ENCODE results near the gene FUT3.

Gene FUT3

DNA sequence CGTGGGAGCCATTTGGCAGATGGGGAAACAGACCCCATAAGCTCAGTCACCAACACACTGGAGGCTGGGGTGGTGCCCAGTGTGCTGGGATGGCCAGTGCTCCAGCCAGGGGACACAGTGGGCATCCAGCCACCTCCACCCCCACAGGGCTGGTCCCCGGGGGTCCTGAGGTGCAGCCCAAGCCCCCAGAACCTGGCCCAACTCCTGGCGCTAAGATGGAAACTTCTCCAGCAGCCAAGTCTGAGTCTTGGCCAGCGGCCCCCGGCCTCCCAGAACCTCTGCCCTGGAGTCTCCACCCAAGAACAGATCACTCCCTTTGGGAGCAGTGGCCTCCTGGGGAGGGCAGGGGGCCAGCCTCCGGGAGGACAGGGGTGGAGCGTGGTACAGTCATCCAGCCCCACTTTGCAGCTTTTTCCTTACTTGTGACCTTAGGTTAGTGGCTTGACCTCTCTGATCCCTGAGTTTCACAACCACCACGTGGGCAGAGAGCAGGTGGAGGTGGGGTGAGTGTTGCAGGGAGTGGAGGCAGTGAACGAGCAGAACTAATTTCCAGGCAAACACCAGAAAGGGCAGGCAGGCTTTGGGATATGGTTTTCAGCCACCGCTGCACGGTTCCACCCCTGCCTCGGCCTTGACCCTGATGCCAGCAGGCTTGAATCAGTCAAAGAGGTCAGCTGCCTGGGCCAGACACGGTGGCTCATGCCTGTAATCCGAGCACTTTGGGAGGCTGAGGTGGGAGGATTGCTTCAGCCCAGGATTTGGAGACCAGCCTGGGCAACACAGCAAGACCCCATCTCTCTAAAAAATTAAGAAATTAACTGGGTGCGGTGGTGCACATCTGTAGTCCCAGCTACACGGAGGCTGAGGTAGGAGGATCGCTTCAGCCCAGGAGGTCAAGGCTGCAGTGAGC lies 50.6 kb downstream of the FUT3 start:
- no peak for DNase-seq (ENCODE audit: low spot score)

DNA sequence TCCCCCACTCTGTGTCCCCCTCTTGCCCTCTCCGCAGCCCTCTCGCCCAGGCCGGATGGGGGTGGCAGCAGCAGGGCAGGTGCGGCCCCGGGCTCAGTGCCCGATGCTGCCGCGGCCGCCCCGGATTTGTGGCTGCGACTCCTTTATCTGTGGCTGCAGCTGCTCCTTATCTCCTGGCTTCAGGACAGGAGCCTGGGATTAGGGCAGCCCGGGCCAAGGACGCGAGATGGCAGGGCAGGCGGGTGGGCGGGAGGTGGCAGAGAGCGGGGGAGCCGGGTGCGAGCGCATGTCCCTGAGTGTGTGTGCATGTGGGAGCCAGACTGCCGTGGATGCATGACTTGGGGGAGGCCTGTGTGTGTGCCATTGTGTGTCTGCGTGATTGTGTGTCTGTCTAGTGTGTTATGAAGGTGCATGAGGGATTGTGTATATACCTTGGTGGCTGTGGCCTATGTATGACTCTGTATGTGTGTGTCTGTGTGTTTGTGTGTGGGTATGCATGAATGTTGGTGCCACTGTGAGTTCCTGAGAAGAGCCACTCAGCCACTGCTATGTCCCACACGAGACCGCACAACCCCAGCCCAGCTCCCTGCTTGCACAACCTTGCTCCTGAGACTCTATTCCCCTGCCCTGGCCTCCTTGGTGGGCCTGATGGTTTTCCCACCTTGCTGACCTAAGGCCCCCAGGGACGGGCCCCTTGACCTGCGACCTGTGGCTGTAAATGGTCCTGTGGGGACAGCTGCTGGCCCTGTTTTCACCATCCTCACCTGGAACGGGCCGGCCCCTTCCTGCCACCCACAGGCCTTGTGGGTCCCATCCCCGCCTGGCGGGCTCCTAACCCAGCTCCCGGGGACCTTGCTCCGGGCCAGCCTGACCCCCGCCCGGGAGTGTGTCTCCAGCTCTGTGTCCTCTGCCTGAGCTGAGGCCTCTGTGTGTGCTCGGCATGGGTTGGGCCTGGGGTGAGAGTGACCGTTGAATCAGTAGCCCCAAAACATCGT lies 51.7 kb downstream of the FUT3 start:
- no peak for DNase-seq (ENCODE audit: low spot score)

DNA sequence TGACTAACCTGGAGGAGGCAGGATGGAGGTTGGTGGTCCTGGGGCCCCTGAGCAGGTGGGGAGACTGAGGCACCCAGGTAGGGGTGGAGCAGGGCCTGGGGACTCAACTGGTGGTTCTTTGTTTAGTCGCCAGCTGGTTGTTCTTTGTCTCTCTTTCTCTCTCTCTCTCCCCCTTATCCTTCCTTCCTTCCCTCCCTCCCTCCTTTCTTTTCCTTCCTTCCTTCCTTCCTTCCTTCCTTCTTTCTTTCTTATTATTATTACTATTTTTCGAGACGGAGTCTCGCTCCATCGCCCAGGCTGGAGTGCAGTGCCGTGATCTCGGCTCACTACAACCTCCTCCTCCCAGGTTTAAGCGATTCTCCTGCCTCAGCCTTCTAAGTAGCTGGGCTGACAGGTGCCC lies 53.0 kb downstream of the FUT3 start:
- no peak for DNase-seq (ENCODE audit: low spot score)

- no peak for DNase-seq (ENCODE audit: low spot score)
Observed at GRCh38 chr19:5795382-5795919, 55.8 kb downstream of the FUT3 start.

DNA sequence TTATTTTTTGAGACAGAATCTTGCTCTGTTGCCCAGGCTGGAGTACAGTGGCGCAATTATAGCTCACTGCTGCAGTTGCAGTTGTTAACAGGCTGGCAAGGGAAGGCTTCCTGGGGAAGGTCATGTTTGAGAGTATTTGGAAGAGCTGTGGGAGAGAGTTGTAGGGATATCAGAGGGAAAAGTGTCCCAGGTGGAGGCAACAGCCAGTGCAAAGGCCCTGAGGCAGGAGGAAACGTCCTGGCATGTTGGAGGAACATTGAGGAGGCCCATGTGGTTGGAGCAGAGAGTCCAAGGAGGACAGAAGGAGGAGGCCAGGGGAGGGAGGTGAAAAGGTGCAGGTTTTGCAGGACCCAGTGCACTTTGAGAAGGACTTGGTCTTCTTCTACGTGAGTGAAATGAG lies 58.1 kb downstream of the FUT3 start:
- DNase-seq (ENCODE audit: low spot score): no peak
